Right atrium auricular region (tissue), 2 donors: ENCODE results near the gene CACNA1G. TPM values are rescaled to one million over a fixed set of nuclear protein-coding genes. Genes with fewer than 3 reads are reported as not detected.

ENCODE experiments used
- DNase-seq: peaks from one replicate; pipeline ENCODE4 v3.0.0-alpha.2; 2019; ENCODE audit warnings: low spot score
- H3K27ac ChIP-seq, 2 donors: fragments of 200-600 bp; sonication (generic); 1 replicate in 1 of 2; 2 replicates in 1 of 2; pipeline ENCODE4 v1.5.1; 2016 to 2019
- H3K27me3 ChIP-seq, 2 donors: fragments of 200-600 bp; sonication (generic); one replicate each; pipeline versions ENCODE4 v1.5.1 to v1.6.0; 2017 to 2019
- H3K36me3 ChIP-seq: fragments of 200-600 bp; sonication (generic); one replicate; pipeline ENCODE4 v1.5.1; 2016
- H3K4me1 ChIP-seq, 2 donors: fragments of 200-600 bp; sonication (generic); one replicate each; pipeline versions ENCODE4 v1.5.1 to v1.6.0; 2017 to 2019
- H3K4me3 ChIP-seq, 2 donors: fragments of 200-600 bp; sonication (generic); 1 replicate in 1 of 2; 2 replicates in 1 of 2; pipeline ENCODE4 v1.5.1; 2017 to 2019; ENCODE audit warnings: mild to moderate bottlenecking in 1 of 2, moderate library complexity in 1 of 2
- H3K9me3 ChIP-seq, 2 donors: fragments of 200-600 bp; sonication (generic); one replicate each; pipeline ENCODE4 v1.5.1; 2019
- CTCF ChIP-seq, 2 donors: fragments of 200-600 bp; sonication (generic); IDR thresholded peaks; one replicate each; pipeline ENCODE4 v1.5.1; 2019; ENCODE audit warnings: antibody characterized with exemption in 2 of 2
- total RNA-seq, 2 donors: library from RNA; depleted of rRNA; stranded (reverse); fragments of >200 nt; gene quantifications; one replicate each; pipeline ENCODE4 v1.1.0, GENCODE V29; 2016

Gene CACNA1G
- total RNA-seq, 2 donors from 2014 or later, result 4.3 to 6.2 TPM

- peaks cover 0 to 32% of the 10 kb centered on the region in 2 donors for H3K4me1 ChIP-seq
- H3K27ac ChIP-seq, result peak overlapping the region; percentile 61 to 85
- no peaks in the 10 kb centered on the region for H3K9me3 ChIP-seq
- no peaks in the 10 kb centered on the region for H3K36me3 ChIP-seq
- H3K27me3 ChIP-seq, result no peaks in the 10 kb centered on the region
- peak overlapping the region; percentile 39 to 47 for H3K4me3 ChIP-seq
- no peak for DNase-seq
- peak in 1 of 2 donors; percentile 45 for TF ChIP-seq CTCF (IDR thresholded peaks at IDR 0.05)
These were observed 26.1 kb upstream of the CACNA1G start for GRCh38 chr17:50534222-50534978.

- H3K27ac ChIP-seq, result peak overlapping the region; percentile 61 to 85
- DNase-seq, result no peak
- TF ChIP-seq CTCF (IDR thresholded peaks at IDR 0.05), result no peak
- no peaks in the 10 kb centered on the region for H3K9me3 ChIP-seq
- no peaks in the 10 kb centered on the region for H3K36me3 ChIP-seq
- H3K4me3 ChIP-seq, result peak overlapping the region in 1 of 2 donors; percentile 47
- H3K4me1 ChIP-seq, result peaks cover 0 to 32% of the 10 kb centered on the region in 2 donors
- no peaks in the 10 kb centered on the region for H3K27me3 ChIP-seq
These were observed 25.6 kb upstream of the CACNA1G start for GRCh38 chr17:50534979-50535326.

- no peak for TF ChIP-seq CTCF (IDR thresholded peaks at IDR 0.05)
- Histone ChIP-seq H3K27me3 (no peaks in the 10 kb centered on the region), H3K9me3 (no peaks in the 10 kb centered on the region), H3K27ac (peak overlapping the region in 1 of 2 donors; percentile 85), H3K4me3 (no peak overlapping the region), H3K4me1 (peaks cover 0 to 32% of the 10 kb centered on the region in 2 donors), H3K36me3 (no peaks in the 10 kb centered on the region)
- no peak for DNase-seq
These were observed 25.1 kb upstream of the CACNA1G start for GRCh38 chr17:50535407-50535806.

- DNase-seq, result no peak
- no peaks in the 10 kb centered on the region for H3K9me3 ChIP-seq
- no peak overlapping the region for H3K4me3 ChIP-seq
- H3K4me1 ChIP-seq, result peaks cover 0 to 39% of the 10 kb centered on the region in 2 donors
- no peaks in the 10 kb centered on the region for H3K27me3 ChIP-seq
- TF ChIP-seq CTCF (IDR thresholded peaks at IDR 0.05), result no peak
- no peaks in the 10 kb centered on the region for H3K36me3 ChIP-seq
- H3K27ac ChIP-seq, result no peak overlapping the region
These were observed 23.6 kb upstream of the CACNA1G start for GRCh38 chr17:50536683-50537646.

GRCh38 chr17:50537721-50538548 lies 22.6 kb upstream of the CACNA1G start:
- H3K36me3 ChIP-seq, result no peaks in the 10 kb centered on the region
- TF ChIP-seq CTCF (IDR thresholded peaks at IDR 0.05), result no peak
- no peak overlapping the region for H3K4me3 ChIP-seq
- DNase-seq, result no peak
- H3K9me3 ChIP-seq, result no peaks in the 10 kb centered on the region
- no peak overlapping the region for H3K27ac ChIP-seq
- peaks cover 0 to 38% of the 10 kb centered on the region in 2 donors for H3K4me1 ChIP-seq
- no peaks in the 10 kb centered on the region for H3K27me3 ChIP-seq
